WI38 (cell line): ENCODE results near the gene ELN.

Experiments used
- H3K4me3 ChIP-seq: 2 replicates; pipeline ENCODE4 v1.5.1; 2011; ENCODE audit warnings: low read depth, mild to moderate bottlenecking, control low read depth, low read length
- TF ChIP-seq, protein P1 (sequence below): IDR thresholded peaks from 2 replicates; pipeline ENCODE4 v1.5.1; 2012; ENCODE audit warnings: low read depth, mild to moderate bottlenecking, control low read depth, low read length

Gene ELN

DNA sequence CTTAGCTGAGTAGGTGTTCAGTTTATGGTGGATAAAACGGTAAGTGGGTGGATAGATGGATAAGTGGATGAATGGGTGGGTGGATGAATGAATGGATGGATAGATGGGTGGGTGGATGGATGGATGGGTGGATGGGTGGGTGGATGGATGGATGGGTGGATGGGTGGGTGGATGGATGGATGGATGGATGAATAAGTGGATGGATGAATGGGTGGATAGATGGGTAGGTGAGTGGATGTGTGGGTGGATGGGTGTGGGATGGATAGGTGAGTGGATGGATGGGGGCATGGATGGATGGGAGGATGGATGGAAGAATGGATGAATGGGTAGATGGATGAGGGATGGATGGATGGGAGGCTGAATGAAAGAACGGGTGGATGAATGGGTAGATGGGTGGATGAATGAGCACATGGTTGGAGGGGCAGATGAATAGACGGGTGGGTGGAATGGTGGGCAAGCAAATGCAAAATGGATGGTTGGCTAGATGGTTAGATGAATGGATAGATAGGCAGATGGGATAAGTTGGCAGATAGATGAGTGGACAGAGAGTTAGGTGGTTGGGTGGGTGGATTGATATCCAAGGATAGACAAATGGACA lies 25.7 kb downstream of the ELN start:
- TF ChIP-seq, protein P1, sequence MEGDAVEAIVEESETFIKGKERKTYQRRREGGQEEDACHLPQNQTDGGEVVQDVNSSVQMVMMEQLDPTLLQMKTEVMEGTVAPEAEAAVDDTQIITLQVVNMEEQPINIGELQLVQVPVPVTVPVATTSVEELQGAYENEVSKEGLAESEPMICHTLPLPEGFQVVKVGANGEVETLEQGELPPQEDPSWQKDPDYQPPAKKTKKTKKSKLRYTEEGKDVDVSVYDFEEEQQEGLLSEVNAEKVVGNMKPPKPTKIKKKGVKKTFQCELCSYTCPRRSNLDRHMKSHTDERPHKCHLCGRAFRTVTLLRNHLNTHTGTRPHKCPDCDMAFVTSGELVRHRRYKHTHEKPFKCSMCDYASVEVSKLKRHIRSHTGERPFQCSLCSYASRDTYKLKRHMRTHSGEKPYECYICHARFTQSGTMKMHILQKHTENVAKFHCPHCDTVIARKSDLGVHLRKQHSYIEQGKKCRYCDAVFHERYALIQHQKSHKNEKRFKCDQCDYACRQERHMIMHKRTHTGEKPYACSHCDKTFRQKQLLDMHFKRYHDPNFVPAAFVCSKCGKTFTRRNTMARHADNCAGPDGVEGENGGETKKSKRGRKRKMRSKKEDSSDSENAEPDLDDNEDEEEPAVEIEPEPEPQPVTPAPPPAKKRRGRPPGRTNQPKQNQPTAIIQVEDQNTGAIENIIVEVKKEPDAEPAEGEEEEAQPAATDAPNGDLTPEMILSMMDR, result no peak
- H3K4me3 ChIP-seq, result no peak overlapping the region

DNA sequence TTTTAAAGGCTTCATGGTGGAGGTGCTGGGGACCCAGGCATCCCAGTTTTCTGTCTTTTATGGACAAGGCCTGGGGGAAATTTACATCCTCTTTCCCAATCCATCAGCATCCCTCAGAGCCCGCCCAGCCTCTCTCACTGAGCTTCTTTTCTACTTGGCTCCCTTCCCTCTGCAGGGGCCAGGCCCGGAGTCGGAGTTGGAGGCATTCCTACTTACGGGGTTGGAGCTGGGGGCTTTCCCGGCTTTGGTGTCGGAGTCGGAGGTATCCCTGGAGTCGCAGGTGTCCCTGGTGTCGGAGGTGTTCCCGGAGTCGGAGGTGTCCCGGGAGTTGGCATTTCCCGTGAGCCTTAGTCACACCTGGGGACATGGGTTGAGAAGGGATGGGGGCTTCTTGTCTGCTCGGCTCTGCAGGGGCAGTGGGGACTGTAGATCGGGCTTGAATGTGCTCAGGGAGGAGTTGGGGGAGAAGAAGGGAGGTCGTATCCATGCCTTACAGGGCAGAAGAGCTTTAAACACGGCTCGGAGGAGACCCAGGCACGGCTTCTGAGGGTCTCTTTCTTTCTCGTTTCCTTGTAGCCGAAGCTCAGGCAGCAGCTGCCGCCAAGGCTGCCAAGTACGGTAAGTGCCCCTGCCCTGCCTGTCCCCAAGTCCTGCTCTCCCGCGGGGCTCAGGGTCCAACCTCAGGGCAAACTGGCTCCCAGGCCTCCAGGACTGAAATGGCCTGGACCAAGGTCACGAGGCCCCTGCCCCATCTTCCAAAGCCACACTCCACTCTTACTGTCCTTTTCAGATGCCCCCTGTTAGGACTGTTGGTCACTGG lies 28.3 kb downstream of the ELN start:
- H3K4me3 ChIP-seq, result no peak overlapping the region
- TF ChIP-seq, protein P1, result no peak

DNA sequence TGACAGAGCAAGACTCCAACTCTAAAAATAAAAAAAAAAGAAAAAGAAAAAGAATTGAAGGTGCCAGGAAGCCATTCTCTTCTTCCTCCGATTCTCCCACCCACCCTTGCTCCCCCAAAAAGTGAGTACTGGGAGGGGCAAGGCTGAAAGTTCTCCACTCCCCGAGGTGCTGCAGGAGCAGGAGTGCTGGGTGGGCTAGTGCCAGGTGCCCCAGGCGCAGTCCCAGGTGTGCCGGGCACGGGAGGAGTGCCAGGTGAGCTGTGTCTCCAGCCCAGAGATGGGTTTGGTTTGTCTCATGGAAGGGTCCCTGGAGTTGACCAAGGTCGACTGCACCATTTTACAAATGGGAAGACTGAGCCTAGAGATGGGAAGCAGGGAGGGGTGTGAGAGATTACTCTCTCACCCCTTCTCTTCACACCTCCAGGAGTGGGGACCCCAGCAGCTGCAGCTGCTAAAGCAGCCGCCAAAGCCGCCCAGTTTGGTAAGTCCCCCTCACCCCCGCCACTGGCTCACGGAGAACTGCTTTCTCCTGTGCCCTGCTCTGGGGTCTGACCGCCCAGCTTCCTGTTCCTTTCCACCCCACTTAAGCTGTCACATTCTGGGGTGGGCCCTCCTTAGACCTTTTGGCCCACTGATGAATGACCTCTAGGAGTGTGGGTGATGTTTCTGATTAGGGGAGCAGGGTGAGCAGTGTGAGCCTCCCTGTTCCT lies 29.4 kb downstream of the ELN start:
- TF ChIP-seq, protein P1, result no peak
- no peak overlapping the region for H3K4me3 ChIP-seq

DNA sequence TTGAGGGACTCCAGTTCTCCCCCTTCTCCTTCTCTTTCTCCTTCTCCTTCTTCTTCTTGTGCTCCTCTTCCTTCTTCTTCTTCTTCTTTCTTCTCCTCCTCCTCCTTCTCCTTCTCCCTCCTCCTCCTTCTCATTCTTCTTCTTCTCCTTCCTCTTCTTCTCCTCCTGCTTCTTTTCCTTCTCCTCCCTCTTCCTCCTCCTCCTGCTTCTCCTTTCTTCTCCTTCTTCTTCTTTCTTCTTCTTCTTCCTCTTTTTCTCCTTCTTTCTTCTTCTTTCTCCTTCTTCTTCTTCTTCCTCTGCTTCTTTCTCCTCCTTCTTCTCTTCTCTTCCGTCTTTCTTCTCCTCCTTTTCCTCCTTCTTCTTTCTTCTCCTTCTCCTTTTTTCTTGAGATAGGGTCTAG lies 30.0 kb downstream of the ELN start:
- no peak overlapping the region for H3K4me3 ChIP-seq
- TF ChIP-seq, protein P1, result no peak

DNA sequence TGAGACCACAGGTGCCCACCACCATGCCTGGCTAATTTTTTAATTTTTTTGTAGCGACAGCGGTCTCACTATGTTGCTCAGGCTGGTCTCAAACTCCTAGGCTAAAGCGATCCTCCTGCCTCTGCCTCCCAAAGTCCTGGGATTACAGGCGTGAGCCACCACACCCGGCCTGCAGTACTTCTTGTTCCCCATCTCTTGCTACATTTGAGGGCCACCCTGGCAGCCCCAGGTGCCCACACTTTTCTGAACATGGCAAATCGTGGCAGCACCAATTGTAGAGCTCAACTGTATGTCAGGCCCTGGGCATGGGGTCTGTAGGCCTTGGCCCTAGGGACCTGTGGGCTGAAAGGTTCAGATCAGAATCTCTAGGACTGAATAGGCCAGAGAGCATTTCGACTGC lies 30.5 kb downstream of the ELN start:
- no peak overlapping the region for H3K4me3 ChIP-seq
- TF ChIP-seq, protein P1, result no peak

DNA sequence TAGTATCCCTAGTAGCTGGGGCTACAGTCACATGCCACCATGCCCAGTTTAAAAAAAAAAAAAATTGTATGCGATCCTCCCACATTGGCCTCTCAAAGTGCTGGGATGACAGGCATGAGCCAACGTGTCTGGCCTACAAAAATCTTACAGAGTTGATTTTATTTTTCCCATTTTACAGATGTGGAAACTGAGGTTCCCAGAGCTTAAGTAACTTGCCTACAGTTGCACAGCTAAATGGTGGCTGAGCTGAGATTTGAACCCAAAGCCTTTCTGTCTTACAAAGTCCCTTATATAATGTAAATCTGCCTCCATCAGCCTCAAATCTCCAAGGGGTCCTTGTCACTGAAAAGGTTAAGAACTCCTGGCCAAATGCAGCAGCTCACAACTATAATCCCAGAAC lies 31.1 kb downstream of the ELN start:
- TF ChIP-seq, protein P1, result no peak
- H3K4me3 ChIP-seq, result no peak overlapping the region
